PC-9 (cell line): Measurements from ENCODE around the gene GPRC5C.

Source experiments
- EZH2 ChIP-seq: fragments of 200-600 bp; sonication (generic); IDR thresholded peaks from 2 replicates; pipeline ENCODE4 v1.8.0; 2017; ENCODE audit warnings: antibody characterized with exemption, low read depth
- TF ChIP-seq, protein P1 (sequence below): fragments of 200-600 bp; sonication (generic); conservative IDR thresholded peaks from 2 replicates; pipeline ENCODE4 v1.6.1; 2017; ENCODE audit warnings: mixed run types, antibody characterized with exemption, mild to moderate bottlenecking, moderate library complexity

DNA sequence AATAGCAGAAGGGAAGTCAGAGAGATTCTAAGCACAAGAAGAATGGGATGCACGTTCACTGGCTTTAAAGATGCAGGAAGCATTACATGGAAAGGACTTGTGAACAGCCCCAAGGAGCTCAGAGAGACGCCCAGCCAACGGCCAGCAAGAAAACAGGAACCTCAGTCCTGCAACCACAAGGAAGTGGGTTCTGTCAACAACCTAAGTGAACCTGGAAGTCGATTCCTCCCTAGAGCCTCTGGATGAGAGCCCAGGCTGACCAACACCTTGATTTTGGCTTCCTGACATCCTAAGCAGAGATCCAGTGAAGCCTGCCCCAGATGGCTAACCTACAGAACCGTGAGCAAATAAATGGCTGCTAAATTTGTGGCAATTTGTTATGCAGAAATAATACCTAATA is 40.1 kb upstream of the GPRC5C start:
- no peak for TF ChIP-seq EZH2
- TF ChIP-seq, protein P1, sequence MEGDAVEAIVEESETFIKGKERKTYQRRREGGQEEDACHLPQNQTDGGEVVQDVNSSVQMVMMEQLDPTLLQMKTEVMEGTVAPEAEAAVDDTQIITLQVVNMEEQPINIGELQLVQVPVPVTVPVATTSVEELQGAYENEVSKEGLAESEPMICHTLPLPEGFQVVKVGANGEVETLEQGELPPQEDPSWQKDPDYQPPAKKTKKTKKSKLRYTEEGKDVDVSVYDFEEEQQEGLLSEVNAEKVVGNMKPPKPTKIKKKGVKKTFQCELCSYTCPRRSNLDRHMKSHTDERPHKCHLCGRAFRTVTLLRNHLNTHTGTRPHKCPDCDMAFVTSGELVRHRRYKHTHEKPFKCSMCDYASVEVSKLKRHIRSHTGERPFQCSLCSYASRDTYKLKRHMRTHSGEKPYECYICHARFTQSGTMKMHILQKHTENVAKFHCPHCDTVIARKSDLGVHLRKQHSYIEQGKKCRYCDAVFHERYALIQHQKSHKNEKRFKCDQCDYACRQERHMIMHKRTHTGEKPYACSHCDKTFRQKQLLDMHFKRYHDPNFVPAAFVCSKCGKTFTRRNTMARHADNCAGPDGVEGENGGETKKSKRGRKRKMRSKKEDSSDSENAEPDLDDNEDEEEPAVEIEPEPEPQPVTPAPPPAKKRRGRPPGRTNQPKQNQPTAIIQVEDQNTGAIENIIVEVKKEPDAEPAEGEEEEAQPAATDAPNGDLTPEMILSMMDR: no peak
